ENCODE measurements around the gene CTDSPL. TPM values are rescaled to one million over a fixed set of nuclear protein-coding genes. Genes with fewer than 3 reads are reported as not detected.

Gene CTDSPL
- total and polyA plus RNA-seq, 2 of the 8 experiments (the other 6 are each of a cell fraction or from before 2014, with no cell fraction given) = 20.3 to 42.2 TPM

- TF ChIP-seq CHD2 (IDR thresholded peaks at IDR 0.05; ENCODE audit: low read length) = no peak
Observed at GRCh38 chr3:37938011-37938410, 76.3 kb downstream of the CTDSPL start (continued).
